Smooth muscle cell (in vitro differentiated cells): ENCODE data around the gene ERP27. TPM values are rescaled to one million over a fixed set of nuclear protein-coding genes. Genes with fewer than 3 reads are reported as not detected.

ENCODE experiments used
- DNase-seq: peaks from one replicate; lab custom pipeline; 2025; ENCODE audit not compliant: unreplicated experiment; lab: John Stamatoyannopoulos, UW
- H2AFZ ChIP-seq: fragments of 200-600 bp; sonication (generic); 2 replicates; pipeline ENCODE4 v1.6.0; 2016; ENCODE audit warnings: antibody characterized with exemption, low read depth, mild to moderate bottlenecking
- H3F3A ChIP-seq: fragments of 200-600 bp; sonication (generic); 2 replicates; pipeline ENCODE4 v1.6.0; 2017; ENCODE audit warnings: antibody characterized with exemption, low read depth
- H3K27ac ChIP-seq: fragments of 200-600 bp; sonication (generic); 2 replicates; pipeline ENCODE4 v1.5.1; 2016; ENCODE audit warnings: low read depth, mild to moderate bottlenecking
- H3K27me3 ChIP-seq: fragments of 200-600 bp; sonication (generic); 2 replicates; pipeline ENCODE4 v1.6.1; 2016; ENCODE audit warnings: low read depth, mild to moderate bottlenecking
- H3K36me3 ChIP-seq: fragments of 200-600 bp; sonication (generic); 2 replicates; pipeline ENCODE4 v1.5.1; 2016; ENCODE audit warnings: low read depth
- H3K4me1 ChIP-seq: fragments of 200-600 bp; sonication (generic); 2 replicates; pipeline ENCODE4 v1.5.1; 2016; ENCODE audit warnings: low read depth
- H3K4me2 ChIP-seq: fragments of 200-600 bp; sonication (generic); 2 replicates; pipeline ENCODE4 v1.6.0; 2016; ENCODE audit warnings: mild to moderate bottlenecking
- H3K4me3 ChIP-seq: fragments of 200-600 bp; sonication (generic); 2 replicates; pipeline ENCODE4 v1.5.1; 2016; ENCODE audit warnings: mild to moderate bottlenecking
- H3K79me2 ChIP-seq: fragments of 200-600 bp; sonication (generic); 2 replicates; pipeline ENCODE4 v1.6.0; 2016; ENCODE audit warnings: low read depth, mild to moderate bottlenecking
- H3K9ac ChIP-seq: fragments of 200-600 bp; sonication (generic); 2 replicates; pipeline ENCODE4 v1.6.0; 2016; ENCODE audit warnings: low read depth
- H3K9me3 ChIP-seq: fragments of 200-600 bp; sonication (generic); replicated peaks from 2 replicates; pipeline ENCODE4 v1.5.1; 2016; ENCODE audit warnings: low read depth
- H4K20me1 ChIP-seq: fragments of 200-600 bp; sonication (generic); 2 replicates; pipeline ENCODE4 v1.6.0; 2016; ENCODE audit warnings: low read depth
- WGBS: methylation state at CpG from one replicate; pipeline ENCODE4 v1.1.7; 2016; ENCODE audit warnings: low lambda C conversion rate; 5-methylcytosine and 5-hydroxymethylcytosine counted together
- polyA plus RNA-seq: library from polyadenylated mRNA; unstranded; fragments of >200 nt; fragmentation: Nextera tagmentation; extraction: Ambion mirVana; gene quantifications from 2 replicates; pipeline ENCODE4 v1.2.1, GENCODE V29; 2016
- total RNA-seq: library from RNA; depleted of rRNA; stranded (reverse); fragments of >200 nt; gene quantifications from 2 replicates; pipeline ENCODE4 v1.2.3, GENCODE V29; 2014
- TF ChIP-seq, protein P1 (sequence below): fragments of 200-600 bp; sonication (generic); IDR thresholded peaks from 2 replicates; pipeline ENCODE4 v1.5.1; 2017; ENCODE audit warnings: borderline replicate concordance, mild to moderate bottlenecking, antibody characterized with exemption; ENCODE audit not compliant: insufficient read depth, poor library complexity, severe bottlenecking

Gene ERP27
- total and polyA plus RNA-seq, 2 experiments from 2014 or later: 2.7 to 7.8 TPM

GRCh38 chr12:14934511-14934910 lies 3.8 kb downstream of the ERP27 start:
- H3K27ac ChIP-seq: peak overlapping the region; percentile 71
- no peak overlapping the region for H3K9ac ChIP-seq
- no peaks in the 10 kb centered on the region for H3K9me3 ChIP-seq
- H3K79me2 ChIP-seq: no peaks in the 10 kb centered on the region
- 81% methylated on average over 2 of the region's 2 CpGs for WGBS
- H3F3A ChIP-seq: peaks cover 28% of the 10 kb centered on the region
- no peaks in the 10 kb centered on the region for H3K27me3 ChIP-seq
- no peak overlapping the region for H3K4me2 ChIP-seq
- H3K4me3 ChIP-seq: no peak overlapping the region
- H4K20me1 ChIP-seq: no peaks in the 10 kb centered on the region
- TF ChIP-seq, protein P1, sequence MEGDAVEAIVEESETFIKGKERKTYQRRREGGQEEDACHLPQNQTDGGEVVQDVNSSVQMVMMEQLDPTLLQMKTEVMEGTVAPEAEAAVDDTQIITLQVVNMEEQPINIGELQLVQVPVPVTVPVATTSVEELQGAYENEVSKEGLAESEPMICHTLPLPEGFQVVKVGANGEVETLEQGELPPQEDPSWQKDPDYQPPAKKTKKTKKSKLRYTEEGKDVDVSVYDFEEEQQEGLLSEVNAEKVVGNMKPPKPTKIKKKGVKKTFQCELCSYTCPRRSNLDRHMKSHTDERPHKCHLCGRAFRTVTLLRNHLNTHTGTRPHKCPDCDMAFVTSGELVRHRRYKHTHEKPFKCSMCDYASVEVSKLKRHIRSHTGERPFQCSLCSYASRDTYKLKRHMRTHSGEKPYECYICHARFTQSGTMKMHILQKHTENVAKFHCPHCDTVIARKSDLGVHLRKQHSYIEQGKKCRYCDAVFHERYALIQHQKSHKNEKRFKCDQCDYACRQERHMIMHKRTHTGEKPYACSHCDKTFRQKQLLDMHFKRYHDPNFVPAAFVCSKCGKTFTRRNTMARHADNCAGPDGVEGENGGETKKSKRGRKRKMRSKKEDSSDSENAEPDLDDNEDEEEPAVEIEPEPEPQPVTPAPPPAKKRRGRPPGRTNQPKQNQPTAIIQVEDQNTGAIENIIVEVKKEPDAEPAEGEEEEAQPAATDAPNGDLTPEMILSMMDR: no peak
- H3K4me1 ChIP-seq: peaks cover 11% of the 10 kb centered on the region
- H2AFZ ChIP-seq: no peak overlapping the region
- no peak for DNase-seq
- no peaks in the 10 kb centered on the region for H3K36me3 ChIP-seq

GRCh38 chr12:14931791-14932560 lies 6.4 kb downstream of the ERP27 start:
- WGBS: 89% methylated on average over 7 of the region's 7 CpGs
- Histone ChIP-seq H3F3A (peaks cover 19% of the 10 kb centered on the region), H2AFZ (peak overlapping the region; percentile 81), H3K4me2 (no peak overlapping the region), H3K27me3 (no peaks in the 10 kb centered on the region), H4K20me1 (no peaks in the 10 kb centered on the region), H3K27ac (peak overlapping the region; percentile 81), H3K4me3 (no peak overlapping the region), H3K9me3 (no peaks in the 10 kb centered on the region), H3K79me2 (no peaks in the 10 kb centered on the region), H3K36me3 (no peaks in the 10 kb centered on the region), H3K4me1 (peaks cover 23% of the 10 kb centered on the region), H3K9ac (no peak overlapping the region)
- TF ChIP-seq, protein P1: no peak
- DNase-seq: no peak

GRCh38 chr12:14931359-14931758 lies 7.0 kb downstream of the ERP27 start:
- H3K9me3 ChIP-seq: no peaks in the 10 kb centered on the region
- H3K4me3 ChIP-seq: no peak overlapping the region
- no peak for DNase-seq
- H3F3A ChIP-seq: peaks cover 15% of the 10 kb centered on the region
- 53% methylated on average over 4 of the region's 4 CpGs for WGBS
- TF ChIP-seq, protein P1: no peak
- no peaks in the 10 kb centered on the region for H3K79me2 ChIP-seq
- peak overlapping the region; percentile 81 for H3K27ac ChIP-seq
- no peak overlapping the region for H3K4me2 ChIP-seq
- H3K27me3 ChIP-seq: no peaks in the 10 kb centered on the region
- H4K20me1 ChIP-seq: no peaks in the 10 kb centered on the region
- peak overlapping the region; percentile 81 for H2AFZ ChIP-seq
- H3K9ac ChIP-seq: no peak overlapping the region
- H3K4me1 ChIP-seq: peaks cover 23% of the 10 kb centered on the region
- no peaks in the 10 kb centered on the region for H3K36me3 ChIP-seq

DNA sequence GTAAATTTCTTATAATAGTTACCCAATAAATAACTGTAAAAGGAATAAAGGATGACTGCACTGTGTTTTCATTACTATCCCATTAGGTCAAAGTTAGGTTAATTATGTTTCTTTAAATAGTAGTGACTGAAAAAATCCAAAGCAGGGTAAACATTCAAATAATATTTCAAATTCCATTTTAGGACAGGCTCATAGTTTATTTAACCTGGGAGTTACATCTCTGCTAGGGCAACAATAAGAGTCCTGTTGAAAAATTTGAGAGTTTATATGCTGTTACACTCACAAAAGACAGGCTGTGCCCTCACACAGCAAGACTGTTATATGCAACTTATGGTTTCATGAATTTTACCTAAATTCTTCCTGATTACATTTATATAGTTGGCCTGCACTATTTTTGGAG lies 8.0 kb downstream of the ERP27 start:
- Histone ChIP-seq H3K4me2 (peak overlapping the region; percentile 48), H3K9me3 (no peaks in the 10 kb centered on the region), H3K27ac (peak overlapping the region; percentile 81), H2AFZ (peak overlapping the region; percentile 81), H3K4me1 (peaks cover 23% of the 10 kb centered on the region), H3K27me3 (no peaks in the 10 kb centered on the region), H3K4me3 (no peak overlapping the region), H3K9ac (peak overlapping the region; percentile 18), H4K20me1 (no peaks in the 10 kb centered on the region), H3K79me2 (no peaks in the 10 kb centered on the region), H3F3A (peaks cover 5% of the 10 kb centered on the region), H3K36me3 (no peaks in the 10 kb centered on the region)
- no peak for DNase-seq
- TF ChIP-seq, protein P1: no peak
